GM19467 (cell line): Measurements from ENCODE around the gene OR6C1.
"Not testable (repeated sequence)": the region's sequence is repeated elsewhere in the genome, so short reads cannot be mapped to it uniquely, and the experiment has no call there.

ENCODE experiments used
- ATAC-seq: cut with Tn5 transposase; IDR thresholded peaks from one replicate; pipeline ENCODE4 v1.9.1; 2021; ENCODE audit warnings: mild to moderate bottlenecking, moderate library complexity; ENCODE audit not compliant: unreplicated experiment

Gene OR6C1

GRCh38 chr12:55314043-55314442 is at the start of gene OR6C1:
Gene OR6C1, plus strand, starts transcription at chr12:55314343. Its CDS starts 6,257 bp downstream, at chr12:55320600.
- no peak for ATAC-seq

GRCh38 chr12:55280991-55281390 is 33.2 kb upstream of the OR6C1 start:
- ATAC-seq, result no peak

- no peak for ATAC-seq
These were observed 24.1 kb upstream of the OR6C1 start for GRCh38 chr12:55289999-55290398.

- ATAC-seq, result no peak
These were observed 17.7 kb upstream of the OR6C1 start, which contains the start of gene OR6C6 for GRCh38 chr12:55296469-55296868. Gene OR6C6, minus strand, starts transcription at chr12:55296569. Its CDS starts 1,337 bp downstream, at chr12:55295232.

GRCh38 chr12:55320201-55320600 is 6.1 kb downstream of the OR6C1 start:
- ATAC-seq, result no peak

- not testable (repeated sequence) for ATAC-seq
These were observed 11.7 kb downstream of the OR6C1 start for GRCh38 chr12:55325801-55326200.

GRCh38 chr12:55330446-55330845 is 16.3 kb downstream of the OR6C1 start, which contains the start of gene OR6C3:
Gene OR6C3, plus strand, starts transcription at chr12:55330746. Its CDS starts 955 bp downstream, at chr12:55331701.
- no peak for ATAC-seq

- ATAC-seq, result no peak
These were observed 21.9 kb downstream of the OR6C1 start for GRCh38 chr12:55336002-55336401.

- not testable (repeated sequence) for ATAC-seq
These were observed 41.2 kb downstream of the OR6C1 start for GRCh38 chr12:55355338-55355737.

- no peak for ATAC-seq
These were observed 48.5 kb downstream of the OR6C1 start, which contains the start of gene OR6C75 for GRCh38 chr12:55362675-55363074. Gene OR6C75, plus strand, starts transcription at chr12:55362975. Its CDS starts 2,136 bp downstream, at chr12:55365111.

GRCh38 chr12:55365086-55365485 is 50.9 kb downstream of the OR6C1 start:
- no peak for ATAC-seq
